ENCODE data around the gene DHRS1.

- TF ChIP-seq CTCF (IDR thresholded peaks at IDR 0.05; ENCODE audit: insufficient read depth, low read depth, low read length), result no peak
- TF ChIP-seq EZH2 (IDR thresholded peaks at IDR 0.05; ENCODE audit: insufficient read depth, low read length), result no peak
These were observed 8.8 kb downstream of the DHRS1 start for GRCh38 chr14:24290746-24291145.

All from astrocyte (in vitro differentiated cells and primary cell).